SU-DHL-6 (cell line): ENCODE measurements around the gene CT47A7.
"Not testable (repeated sequence)": the region's sequence is repeated elsewhere in the genome, so short reads cannot be mapped to it uniquely, and the experiment has no call there.

Experiments
- H2AFZ ChIP-seq: fragments of 200-600 bp; sonication (generic); 2 replicates; pipeline ENCODE4 v1.6.1; 2014; ENCODE audit warnings: low read depth, mild to moderate bottlenecking, moderate library complexity, mixed read lengths, antibody characterized with exemption, low read length; ENCODE audit not compliant: severe bottlenecking
- H3F3A ChIP-seq: fragments of 200-600 bp; shearing (Covaris generic); 2 replicates; pipeline ENCODE4 v1.6.0; 2016; ENCODE audit warnings: antibody characterized with exemption, mild to moderate bottlenecking; ENCODE audit not compliant: insufficient read depth
- H3K27ac ChIP-seq: fragments of 200-600 bp; sonication (generic); 2 replicates; pipeline ENCODE4 v1.5.1; 2016; ENCODE audit warnings: low read depth, mild to moderate bottlenecking, low read length, moderate library complexity, mixed read lengths
- H3K27me3 ChIP-seq: fragments of 200-600 bp; sonication (generic), shearing (Covaris generic); 2 replicates; pipeline ENCODE4 v1.6.0; 2014; ENCODE audit warnings: mild to moderate bottlenecking, low read length
- H3K36me3 ChIP-seq: fragments of 200-600 bp; sonication (generic); 2 replicates; pipeline ENCODE4 v1.6.1; 2014; ENCODE audit warnings: mild to moderate bottlenecking, low read length, mixed read lengths
- H3K4me2 ChIP-seq: fragments of 300-600, 200-600 bp; shearing (Covaris generic), sonication (generic); 2 replicates; pipeline ENCODE4 v1.6.0; 2014; ENCODE audit warnings: low read length, low read depth, mild to moderate bottlenecking; ENCODE audit not compliant: poor library complexity, severe bottlenecking
- H3K4me3 ChIP-seq: fragments of 200-600 bp; sonication (generic); 2 replicates; pipeline ENCODE4 v1.5.1; 2014; ENCODE audit warnings: antibody characterized with exemption, low read length, mild to moderate bottlenecking, mixed read lengths; ENCODE audit not compliant: insufficient read depth, poor library complexity, severe bottlenecking
- H3K79me2 ChIP-seq: fragments of 200-600 bp; sonication (generic); 2 replicates; pipeline ENCODE4 v1.6.1; 2014; ENCODE audit warnings: mild to moderate bottlenecking, low read length, moderate library complexity; ENCODE audit not compliant: insufficient read depth
- H3K9ac ChIP-seq: fragments of 200-600 bp; sonication (generic); 2 replicates; pipeline ENCODE4 v1.7.0; 2014; ENCODE audit warnings: mild to moderate bottlenecking, low read length
- H3K9me2 ChIP-seq: fragments of 200-600 bp; sonication (generic); replicated peaks from 2 replicates; pipeline ENCODE4 v1.6.1; 2014; ENCODE audit warnings: low read length; ENCODE audit not compliant: insufficient read depth
- H3K9me3 ChIP-seq: fragments of 200-600 bp; sonication (generic); 2 replicates; pipeline ENCODE4 v1.6.1; 2014; ENCODE audit warnings: low read length, mixed read lengths; ENCODE audit not compliant: insufficient read depth
- H4K20me1 ChIP-seq: fragments of 200-600 bp; sonication (generic); 2 replicates; pipeline ENCODE4 v1.6.1; 2014; ENCODE audit warnings: low read depth, mild to moderate bottlenecking, antibody characterized with exemption, low read length, moderate library complexity, mixed read lengths
- CTCF ChIP-seq: fragments of 200-600 bp; sonication (generic); IDR thresholded peaks from one replicate; pipeline ENCODE4 v1.5.1; 2017; ENCODE audit warnings: antibody characterized with exemption, mild to moderate bottlenecking, low read length, moderate library complexity; ENCODE audit not compliant: insufficient read depth, poor library complexity, severe bottlenecking
- EZH2phosphoT487 ChIP-seq: fragments of 200-600 bp; sonication (generic), shearing (Covaris generic); conservative IDR thresholded peaks from 2 replicates; pipeline ENCODE4 v1.6.1; 2018; ENCODE audit warnings: mild to moderate bottlenecking, antibody characterized with exemption, low read length, moderate library complexity, mixed read lengths

CT47A7 gene

GRCh38 chrX:120956500-120956899, at the start of gene CT47A7:
TSS of gene CT47A7 (minus strand) at chrX:120956600. CDS start at chrX:120956345, 255 bp downstream.
- not testable (repeated sequence) for H3K9me3 ChIP-seq, H3K9me2 ChIP-seq, H3K79me2 ChIP-seq, H3K4me3 ChIP-seq, H4K20me1 ChIP-seq, H2AFZ ChIP-seq, H3K27ac ChIP-seq, H3K9ac ChIP-seq, H3F3A ChIP-seq, H3K4me2 ChIP-seq, H3K36me3 ChIP-seq, H3K27me3 ChIP-seq

- no peak for TF ChIP-seq EZH2phosphoT487
- no peak for TF ChIP-seq CTCF
- no peak overlapping the region for H3K4me2 ChIP-seq
- no peaks in the 10 kb centered on the region for H3K27me3 ChIP-seq
- H3K9me2 ChIP-seq: no peaks in the 10 kb centered on the region
- no peaks in the 10 kb centered on the region for H3K9me3 ChIP-seq
- H4K20me1 ChIP-seq: no peaks in the 10 kb centered on the region
- no peaks in the 10 kb centered on the region for H3K79me2 ChIP-seq
- no peaks in the 10 kb centered on the region for H3K36me3 ChIP-seq
- H3K4me3 ChIP-seq: no peak overlapping the region
- no peaks in the 10 kb centered on the region for H3F3A ChIP-seq
- no peak overlapping the region for H3K27ac ChIP-seq
- no peak overlapping the region for H3K9ac ChIP-seq
- no peak overlapping the region for H2AFZ ChIP-seq
Observed at GRCh38 chrX:121000589-121000988, 44.2 kb upstream of the CT47A7 start.

GRCh38 chrX:120999413-120999812, 43.0 kb upstream of the CT47A7 start:
- Histone ChIP-seq H3K9ac (no peak overlapping the region), H3K79me2 (no peaks in the 10 kb centered on the region), H3K36me3 (no peaks in the 10 kb centered on the region), H2AFZ (no peak overlapping the region), H3K4me3 (no peak overlapping the region), H3F3A (no peaks in the 10 kb centered on the region), H3K9me2 (no peaks in the 10 kb centered on the region), H3K27ac (no peak overlapping the region), H3K27me3 (no peaks in the 10 kb centered on the region), H3K4me2 (no peak overlapping the region), H4K20me1 (no peaks in the 10 kb centered on the region), H3K9me3 (no peaks in the 10 kb centered on the region)
- no peak for TF ChIP-seq EZH2phosphoT487
- TF ChIP-seq CTCF: no peak

GRCh38 chrX:120985660-120986059, 29.3 kb upstream of the CT47A7 start, which contains the start of gene CT47A1:
TSS of gene CT47A1 (minus strand) at chrX:120985760. CDS start at chrX:120985529, 231 bp downstream.
- not testable (repeated sequence) for H3K27ac ChIP-seq, H3K4me2 ChIP-seq, H3K9ac ChIP-seq, H3K9me2 ChIP-seq, H3K27me3 ChIP-seq, H3K4me3 ChIP-seq, H4K20me1 ChIP-seq, H3K36me3 ChIP-seq, H3F3A ChIP-seq, H2AFZ ChIP-seq, H3K79me2 ChIP-seq, H3K9me3 ChIP-seq
